HG02981 (cell line): ENCODE measurements around the gene ARPIN.
"Not testable (repeated sequence)": the region's sequence is repeated elsewhere in the genome, so short reads cannot be mapped to it uniquely, and the experiment has no call there.

Experiments used
- ATAC-seq: cut with Tn5 transposase; IDR thresholded peaks from one replicate; pipeline ENCODE4 v1.9.1; 2021; ENCODE audit warnings: mild to moderate bottlenecking, moderate library complexity; ENCODE audit not compliant: unreplicated experiment

ARPIN gene

GRCh38 chr15:89878323-89878722, 34.4 kb downstream of the ARPIN start:
- no peak for ATAC-seq

GRCh38 chr15:89877083-89877425, 35.7 kb downstream of the ARPIN start:
- ATAC-seq, result no peak

GRCh38 chr15:89876396-89877082, 36.2 kb downstream of the ARPIN start:
- no peak for ATAC-seq

- no peak for ATAC-seq
These were observed 37.0 kb downstream of the ARPIN start for GRCh38 chr15:89875741-89876140.

- ATAC-seq, result peak; percentile 84
These were observed 37.7 kb downstream of the ARPIN start for GRCh38 chr15:89874926-89875564.

GRCh38 chr15:89870688-89871288, 42.0 kb downstream of the ARPIN start:
- no peak for ATAC-seq

GRCh38 chr15:89870006-89870405, 42.7 kb downstream of the ARPIN start:
- no peak for ATAC-seq

GRCh38 chr15:89869490-89869889, 43.3 kb downstream of the ARPIN start:
- not testable (repeated sequence) for ATAC-seq

- ATAC-seq, result no peak
These were observed 47.6 kb downstream of the ARPIN start for GRCh38 chr15:89864958-89865739.

- ATAC-seq, result no peak
These were observed 48.8 kb downstream of the ARPIN start for GRCh38 chr15:89863918-89864317.

GRCh38 chr15:89860891-89861290, 51.9 kb downstream of the ARPIN start:
- ATAC-seq, result no peak

GRCh38 chr15:89860431-89860830, 52.3 kb downstream of the ARPIN start:
- ATAC-seq, result no peak

- ATAC-seq, result no peak
These were observed 53.9 kb downstream of the ARPIN start for GRCh38 chr15:89858661-89859458.

- no peak for ATAC-seq
These were observed 55.1 kb downstream of the ARPIN start for GRCh38 chr15:89857673-89858072.

- ATAC-seq, result no peak
These were observed 56.8 kb downstream of the ARPIN start for GRCh38 chr15:89855948-89856347.

- ATAC-seq, result not testable (repeated sequence)
These were observed 57.9 kb downstream of the ARPIN start for GRCh38 chr15:89854863-89855262.

- ATAC-seq, result no peak
These were observed 60.3 kb downstream of the ARPIN start for GRCh38 chr15:89852342-89852995.

GRCh38 chr15:89851673-89852341, 60.9 kb downstream of the ARPIN start:
- ATAC-seq, result peak; percentile 68

- no peak for ATAC-seq
These were observed 63.8 kb downstream of the ARPIN start for GRCh38 chr15:89848970-89849292.

- no peak for ATAC-seq
These were observed 65.7 kb downstream of the ARPIN start for GRCh38 chr15:89847101-89847500.
